IPS-NIHi7 (cell line): ENCODE data around the gene AP1G2.
A peak's percentile ranks its signal among the peaks of the same experiment; 100 is the strongest.
"Not testable (repeated sequence)": the region's sequence is repeated elsewhere in the genome, so short reads cannot be mapped to it uniquely, and the experiment has no call there.

Experiments used
- DNase-seq: peaks from one replicate; pipeline ENCODE4 v3.0.0; 2012; ENCODE audit warnings: mixed read lengths; ENCODE audit errors: extremely low spot score

Gene AP1G2, protein sequence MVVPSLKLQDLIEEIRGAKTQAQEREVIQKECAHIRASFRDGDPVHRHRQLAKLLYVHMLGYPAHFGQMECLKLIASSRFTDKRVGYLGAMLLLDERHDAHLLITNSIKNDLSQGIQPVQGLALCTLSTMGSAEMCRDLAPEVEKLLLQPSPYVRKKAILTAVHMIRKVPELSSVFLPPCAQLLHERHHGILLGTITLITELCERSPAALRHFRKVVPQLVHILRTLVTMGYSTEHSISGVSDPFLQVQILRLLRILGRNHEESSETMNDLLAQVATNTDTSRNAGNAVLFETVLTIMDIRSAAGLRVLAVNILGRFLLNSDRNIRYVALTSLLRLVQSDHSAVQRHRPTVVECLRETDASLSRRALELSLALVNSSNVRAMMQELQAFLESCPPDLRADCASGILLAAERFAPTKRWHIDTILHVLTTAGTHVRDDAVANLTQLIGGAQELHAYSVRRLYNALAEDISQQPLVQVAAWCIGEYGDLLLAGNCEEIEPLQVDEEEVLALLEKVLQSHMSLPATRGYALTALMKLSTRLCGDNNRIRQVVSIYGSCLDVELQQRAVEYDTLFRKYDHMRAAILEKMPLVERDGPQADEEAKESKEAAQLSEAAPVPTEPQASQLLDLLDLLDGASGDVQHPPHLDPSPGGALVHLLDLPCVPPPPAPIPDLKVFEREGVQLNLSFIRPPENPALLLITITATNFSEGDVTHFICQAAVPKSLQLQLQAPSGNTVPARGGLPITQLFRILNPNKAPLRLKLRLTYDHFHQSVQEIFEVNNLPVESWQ

GRCh38 chr14:23567186-23568020 is at the start of gene AP1G2:
AP1G2 (minus strand) TSS chr14:23567791; CDS start chr14:23567314, 477 bp downstream.
- DNase-seq, result peak; percentile 92

DNA sequence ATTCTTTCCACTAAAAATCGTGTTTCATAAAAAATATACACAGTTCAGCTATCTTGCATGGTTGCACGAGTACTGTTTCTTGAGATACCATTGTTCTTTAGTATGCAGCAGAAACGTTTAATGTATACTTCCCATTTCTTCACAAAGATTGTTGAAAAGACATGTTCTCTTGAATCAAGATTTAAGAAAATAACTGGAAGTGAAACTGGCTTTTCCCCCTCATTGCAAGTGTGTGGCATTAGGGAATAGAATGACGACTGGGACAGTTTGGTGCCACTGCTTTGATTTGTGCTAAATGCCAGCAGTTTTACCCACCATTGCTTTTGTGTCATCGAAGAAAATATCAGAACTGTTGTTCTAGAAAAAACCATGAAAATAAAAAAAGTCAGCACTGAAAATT is 48.3 kb upstream of the AP1G2 start:
- no peak for DNase-seq

DNA sequence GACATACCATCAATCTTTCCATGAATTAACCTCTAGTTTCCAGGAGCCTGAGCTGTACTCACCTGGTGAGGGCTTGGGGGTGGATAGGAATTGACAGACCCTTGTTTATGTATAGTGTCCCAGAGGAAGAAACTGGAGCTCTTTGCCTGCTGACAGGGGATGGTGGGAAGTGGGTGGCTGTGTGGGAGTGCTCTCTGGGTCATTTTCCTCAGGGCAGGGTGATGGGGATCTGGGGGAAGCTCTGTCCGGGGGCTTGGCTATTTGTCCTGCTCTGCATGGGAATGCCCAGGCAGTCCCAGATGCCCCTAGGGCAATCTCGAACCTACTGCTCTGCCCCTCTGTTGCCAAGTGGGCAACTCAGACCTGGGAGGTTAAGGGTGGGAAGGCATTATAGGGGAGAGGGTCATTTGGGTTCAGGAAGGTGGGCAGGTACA is 46.8 kb upstream of the AP1G2 start:
- DNase-seq, result no peak

DNA sequence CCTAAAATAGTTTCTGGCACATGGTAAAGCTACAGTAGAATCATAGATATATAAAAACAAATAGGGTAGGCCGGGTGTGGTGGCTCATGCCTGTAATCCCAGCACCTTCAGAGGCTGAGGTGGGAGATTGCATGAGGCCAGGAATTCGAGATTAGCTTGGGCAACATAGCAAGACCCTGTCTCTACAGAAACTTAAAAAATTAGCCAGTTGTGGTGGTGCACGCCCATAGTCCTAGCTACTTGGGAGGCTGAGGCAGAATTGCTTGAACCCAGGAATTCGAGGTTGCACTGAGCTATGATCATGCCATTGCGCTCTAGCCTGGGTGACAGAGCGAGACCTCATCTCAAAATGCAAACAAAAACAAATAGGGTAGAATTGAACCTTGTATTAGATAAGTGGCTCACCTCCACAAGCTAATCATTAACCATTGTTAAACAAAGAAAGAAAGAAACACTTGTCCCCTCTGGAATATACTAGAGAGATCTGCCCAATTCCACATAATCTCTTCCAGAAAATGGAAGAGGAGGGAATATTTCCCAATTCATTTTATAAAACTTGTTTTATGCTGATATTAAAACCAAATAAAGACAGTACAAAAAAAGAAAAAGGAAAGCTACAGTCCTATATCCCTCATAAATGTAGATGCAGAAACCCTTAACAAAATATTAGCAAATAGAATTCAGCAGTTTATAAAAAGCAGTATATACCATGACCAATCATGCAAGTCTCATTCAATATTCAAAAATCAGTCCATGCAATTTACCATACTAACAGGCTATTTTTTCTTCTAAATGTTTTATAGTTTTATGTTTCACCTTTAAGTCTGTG is 45.9 kb upstream of the AP1G2 start:
- DNase-seq, result no peak

DNA sequence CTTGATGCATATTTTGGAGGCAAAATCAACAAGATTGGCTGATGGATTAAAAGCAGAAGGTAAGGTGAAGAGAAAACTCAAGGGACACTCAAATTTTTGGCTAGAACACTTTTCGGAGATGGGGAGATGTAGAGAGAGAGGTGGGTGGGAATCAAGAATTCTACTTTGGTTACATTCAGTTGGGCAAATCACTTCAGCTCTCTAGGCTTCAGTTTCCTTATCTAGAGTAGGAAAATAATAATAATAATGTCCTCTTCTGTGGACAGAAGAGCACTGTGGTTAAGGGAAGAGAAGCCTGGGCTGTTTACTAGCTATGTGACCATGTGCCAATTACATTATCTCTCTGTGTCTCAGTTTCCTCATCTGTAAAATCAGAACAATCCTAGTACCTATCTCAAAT is 45.2 kb upstream of the AP1G2 start:
- no peak for DNase-seq

GRCh38 chr14:23612354-23612732 is 44.8 kb upstream of the AP1G2 start:
- DNase-seq, result no peak

DNA sequence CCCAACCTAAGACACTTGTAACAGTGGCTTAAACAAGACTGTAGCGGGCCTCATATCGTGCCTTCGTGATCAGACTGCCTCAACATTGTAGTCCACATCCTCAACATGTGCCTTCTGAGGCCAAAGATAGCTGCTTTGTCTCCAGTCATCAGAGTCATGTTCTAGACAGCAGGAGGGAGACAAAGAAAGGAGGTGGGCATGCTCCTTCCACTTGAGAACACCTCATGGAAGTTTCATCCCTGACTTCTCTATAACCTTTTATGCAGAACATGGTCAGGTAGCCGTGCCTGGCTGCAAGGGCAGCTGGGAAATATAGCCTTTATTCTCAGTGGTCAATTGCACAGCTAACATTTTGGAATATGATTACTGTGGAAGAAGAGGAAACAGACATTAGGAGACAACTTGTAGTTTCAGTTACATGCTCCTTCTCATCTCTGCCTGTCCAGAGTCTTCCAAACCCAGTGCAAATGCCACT is 43.3 kb upstream of the AP1G2 start:
- no peak for DNase-seq

DNA sequence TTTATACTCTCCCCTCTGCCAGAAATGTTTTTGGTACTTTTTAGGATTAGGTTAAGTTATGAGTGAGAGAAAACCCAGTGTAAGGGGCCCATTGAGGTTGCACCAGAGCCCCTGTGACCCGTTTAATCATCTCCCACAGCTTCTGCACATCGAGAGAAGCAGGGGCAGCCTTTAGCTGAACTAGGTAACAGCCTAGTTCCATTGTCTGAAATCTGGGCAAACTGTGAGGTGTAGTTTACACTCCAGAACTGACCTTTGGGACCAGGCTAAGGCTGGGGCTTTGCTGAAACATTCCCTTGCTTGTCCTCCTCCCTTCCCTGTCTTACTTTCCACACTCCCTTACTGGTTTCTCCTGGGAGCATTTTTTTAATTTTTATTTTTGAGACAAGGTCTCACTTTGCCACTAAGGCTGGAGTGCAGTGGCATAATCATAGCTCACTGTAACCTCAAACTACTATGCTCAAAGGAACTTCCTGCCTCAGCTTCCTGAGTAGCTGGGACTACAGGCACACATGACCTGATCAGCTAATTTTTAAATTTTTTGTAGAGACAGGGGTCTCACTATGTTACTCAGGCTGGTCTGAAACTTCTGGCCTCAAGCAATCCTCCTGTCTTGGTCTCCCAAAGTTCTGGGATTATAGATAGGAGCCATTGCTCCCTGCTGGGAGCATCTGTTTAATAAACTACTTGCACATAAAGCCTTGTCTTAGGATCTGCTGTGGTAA is 42.7 kb upstream of the AP1G2 start:
- no peak for DNase-seq

- DNase-seq, result not testable (repeated sequence)
Observed at GRCh38 chr14:23609411-23610089, 42.0 kb upstream of the AP1G2 start.

- DNase-seq, result no peak
Observed at GRCh38 chr14:23609001-23609400, 41.4 kb upstream of the AP1G2 start.

GRCh38 chr14:23608454-23608853 is 40.9 kb upstream of the AP1G2 start:
- no peak for DNase-seq

GRCh38 chr14:23605931-23606585 is 38.5 kb upstream of the AP1G2 start:
- no peak for DNase-seq

- no peak for DNase-seq
Observed at GRCh38 chr14:23604675-23605170, 37.1 kb upstream of the AP1G2 start.

- no peak for DNase-seq
Observed at GRCh38 chr14:23604148-23604547, 36.6 kb upstream of the AP1G2 start.

- no peak for DNase-seq
Observed at GRCh38 chr14:23603103-23603502, 35.5 kb upstream of the AP1G2 start.

DNA sequence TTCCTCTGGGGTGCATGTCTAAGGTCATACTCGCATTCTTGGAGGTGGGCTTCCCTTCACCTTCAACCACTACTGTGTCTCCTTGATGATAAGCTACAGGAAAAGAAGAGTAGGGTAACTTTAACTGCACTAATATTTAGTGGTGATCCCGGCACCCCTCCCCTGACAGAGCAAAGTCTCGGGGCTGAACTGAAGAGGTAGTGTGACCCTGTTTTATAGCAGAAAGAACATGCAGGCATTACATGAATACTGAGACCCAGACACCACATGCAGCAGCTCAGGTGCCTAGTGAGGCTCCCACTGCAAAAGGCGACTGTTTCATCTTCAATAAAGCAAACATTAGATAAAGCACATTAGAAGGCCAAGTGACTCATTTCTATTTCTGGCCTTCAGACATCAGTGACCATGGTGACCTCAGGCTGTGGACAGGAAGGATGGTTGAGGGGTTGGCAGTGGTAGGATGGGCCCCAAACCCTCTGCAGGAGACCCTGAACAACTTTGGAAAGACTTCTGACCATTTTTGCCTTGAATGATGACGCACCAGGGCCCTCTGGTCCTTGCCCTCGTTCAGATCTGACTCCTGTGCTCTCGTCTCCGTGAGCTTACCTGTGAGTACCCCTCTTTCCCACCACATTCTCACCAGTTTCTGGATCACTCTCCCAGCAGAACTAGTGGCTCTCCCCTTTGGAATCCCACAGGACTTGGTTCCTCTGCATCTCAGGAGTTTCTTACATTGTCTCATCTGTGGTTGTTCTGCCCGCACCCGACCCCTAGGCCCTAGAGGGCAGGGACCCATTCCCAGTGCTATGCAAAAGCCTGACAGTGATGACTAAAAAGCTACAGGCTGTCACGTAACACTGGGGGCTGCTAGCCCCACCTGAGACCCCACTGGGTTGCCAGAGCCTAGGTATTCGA is 34.8 kb upstream of the AP1G2 start:
- DNase-seq, result no peak

- no peak for DNase-seq
Observed at GRCh38 chr14:23601845-23602180, 34.2 kb upstream of the AP1G2 start.

DNA sequence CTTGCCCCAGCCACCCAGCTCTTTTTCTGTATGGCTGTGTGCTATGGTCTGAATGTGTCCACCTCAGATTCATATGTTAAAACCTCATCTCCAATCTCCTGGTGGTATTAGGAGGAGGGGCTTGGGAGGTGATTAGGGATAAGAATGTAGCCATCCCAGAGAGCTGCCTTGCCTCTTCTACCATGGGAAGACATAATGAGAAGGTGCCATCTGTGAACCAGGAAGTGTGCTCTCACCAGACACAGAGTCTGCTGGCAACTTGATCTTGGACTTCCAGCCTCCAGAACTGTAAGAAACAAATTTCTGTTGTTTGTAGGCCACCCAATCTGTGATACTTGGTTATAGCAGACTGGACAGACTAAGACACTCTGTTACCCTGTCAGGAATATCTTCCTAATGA is 33.8 kb upstream of the AP1G2 start:
- no peak for DNase-seq
